Measurements from ENCODE around the gene TJAP1.
A peak's percentile ranks its signal among the peaks of the same experiment; 100 is the strongest.

TJAP1 gene

GRCh38 chr6:43477235-43478007 lies at the start of gene TJAP1:
Gene TJAP1 (plus strand): TSS chr6:43477570. CDS start chr6:43499002, 21,432 bp downstream.
- peak; percentile 100 for DNase-seq (ENCODE audit: low spot score)

- DNase-seq (ENCODE audit: low spot score) = peak; percentile 29
Measured at GRCh38 chr6:43428112-43428570, 49.2 kb upstream of the TJAP1 start.

- DNase-seq (ENCODE audit: low spot score) = no peak
Measured at GRCh38 chr6:43428874-43429273, 48.5 kb upstream of the TJAP1 start.

- no peak for DNase-seq (ENCODE audit: low spot score)
Measured at GRCh38 chr6:43432009-43432945, 45.1 kb upstream of the TJAP1 start.

- DNase-seq (ENCODE audit: low spot score) = no peak
Measured at GRCh38 chr6:43433148-43433547, 44.2 kb upstream of the TJAP1 start.

GRCh38 chr6:43434001-43434840 lies 43.1 kb upstream of the TJAP1 start:
- DNase-seq (ENCODE audit: low spot score) = no peak

GRCh38 chr6:43434943-43435342 lies 42.4 kb upstream of the TJAP1 start:
- DNase-seq (ENCODE audit: low spot score) = no peak

GRCh38 chr6:43435682-43436437 lies 41.5 kb upstream of the TJAP1 start:
- no peak for DNase-seq (ENCODE audit: low spot score)

GRCh38 chr6:43436577-43437282 lies 40.6 kb upstream of the TJAP1 start:
- no peak for DNase-seq (ENCODE audit: low spot score)

- DNase-seq (ENCODE audit: low spot score) = no peak
Measured at GRCh38 chr6:43437700-43438099, 39.7 kb upstream of the TJAP1 start.

- no peak for DNase-seq (ENCODE audit: low spot score)
Measured at GRCh38 chr6:43442935-43443334, 34.4 kb upstream of the TJAP1 start.

- no peak for DNase-seq (ENCODE audit: low spot score)
Measured at GRCh38 chr6:43444036-43444435, 33.3 kb upstream of the TJAP1 start.

- no peak for DNase-seq (ENCODE audit: low spot score)
Measured at GRCh38 chr6:43444582-43444981, 32.8 kb upstream of the TJAP1 start.

GRCh38 chr6:43445576-43445975 lies 31.8 kb upstream of the TJAP1 start:
- no peak for DNase-seq (ENCODE audit: low spot score)

GRCh38 chr6:43447604-43448003 lies 29.8 kb upstream of the TJAP1 start:
- DNase-seq (ENCODE audit: low spot score) = no peak

GRCh38 chr6:43448916-43449315 lies 28.5 kb upstream of the TJAP1 start:
- no peak for DNase-seq (ENCODE audit: low spot score)

- no peak for DNase-seq (ENCODE audit: low spot score)
Measured at GRCh38 chr6:43450699-43451131, 26.7 kb upstream of the TJAP1 start.

- DNase-seq (ENCODE audit: low spot score) = no peak
Measured at GRCh38 chr6:43451348-43451747, 26.0 kb upstream of the TJAP1 start.

GRCh38 chr6:43451939-43452338 lies 25.4 kb upstream of the TJAP1 start:
- no peak for DNase-seq (ENCODE audit: low spot score)

- no peak for DNase-seq (ENCODE audit: low spot score)
Measured at GRCh38 chr6:43452896-43453295, 24.5 kb upstream of the TJAP1 start.

GRCh38 chr6:43453831-43454230 lies 23.5 kb upstream of the TJAP1 start:
- DNase-seq (ENCODE audit: low spot score) = no peak

All from iPS-NIHi11 (cell line).